HepG2 (cell line): ENCODE data around the gene COL4A3. TPM values are rescaled to one million over a fixed set of nuclear protein-coding genes. Genes with fewer than 3 reads are reported as not detected.

Experiments used
- ARNT2 ChIP-seq: sonication (generic); formaldehyde crosslinking; IDR thresholded peaks from 2 replicates; pipeline ENCODE4 v1.8.0; 2022; ENCODE audit warnings: mild to moderate bottlenecking, low read depth, missing genetic modification reagents, moderate library complexity
- FOSL1 ChIP-seq: sonication (generic); formaldehyde crosslinking; IDR thresholded peaks from 2 replicates; pipeline ENCODE4 v1.9.0; 2021; ENCODE audit warnings: missing genetic modification reagents, borderline replicate concordance
- GABPA ChIP-seq, 2 experiments: IDR thresholded peaks; 2 replicates each; pipeline ENCODE4 v1.6.1; 2011 to 2016; ENCODE audit warnings: low read depth in 2 of 2, low read length in 1 of 2, missing biosample characterization in 1 of 2, missing genetic modification characterization in 1 of 2
- GABPB1 ChIP-seq: IDR thresholded peaks from 2 replicates; pipeline ENCODE4 v1.6.1; 2016; ENCODE audit warnings: mild to moderate bottlenecking, missing genetic modification reagents, moderate library complexity, missing compliant biosample characterization
- HDAC2 ChIP-seq: sonication (generic); formaldehyde crosslinking; IDR thresholded peaks from 2 replicates; pipeline ENCODE4 v1.4.0; 2020; ENCODE audit warnings: missing genetic modification reagents
- HIVEP1 ChIP-seq: sonication (generic); formaldehyde crosslinking; IDR thresholded peaks from 2 replicates; pipeline ENCODE4 v1.4.0; 2020; ENCODE audit warnings: mild to moderate bottlenecking, missing genetic modification reagents
- MEF2D ChIP-seq: sonication (generic); formaldehyde crosslinking; IDR thresholded peaks from 2 replicates; pipeline ENCODE4 v1.5.1; 2020; ENCODE audit warnings: mild to moderate bottlenecking, missing genetic modification reagents
- MXD4 ChIP-seq: IDR thresholded peaks from 2 replicates; pipeline ENCODE4 v1.6.1; 2016; ENCODE audit warnings: mild to moderate bottlenecking, missing biosample characterization, missing genetic modification reagents
- PHF5A ChIP-seq: IDR thresholded peaks from one replicate; pipeline ENCODE4 v1.6.1; 2018; ENCODE audit warnings: low read depth, missing genetic modification reagents; ENCODE audit not compliant: unreplicated experiment
- SMC3 ChIP-seq: IDR thresholded peaks from 2 replicates; pipeline ENCODE4 v1.6.1; 2011; ENCODE audit warnings: low read length, improper control_type of control experiment
- SP140L ChIP-seq: sonication (generic); formaldehyde crosslinking; IDR thresholded peaks from 2 replicates; pipeline ENCODE4 v1.4.0; 2020; ENCODE audit warnings: missing genetic modification reagents, borderline replicate concordance
- SRSF1 ChIP-seq: fragments of 200-400 bp; formaldehyde crosslinking; optimal IDR thresholded peaks from 2 replicates; pipeline ENCODE3; 2017; ENCODE audit warnings: mild to moderate bottlenecking, low read depth, low read length, moderate library complexity
- THAP11 ChIP-seq: IDR thresholded peaks from 2 replicates; pipeline ENCODE4 v1.6.1; 2016; ENCODE audit warnings: missing biosample characterization, missing genetic modification reagents
- TOPORS ChIP-seq: sonication (generic); formaldehyde crosslinking; IDR thresholded peaks from 2 replicates; pipeline ENCODE4 v1.8.0; 2023; ENCODE audit warnings: mild to moderate bottlenecking, missing genetic modification reagents
- ZC3H4 ChIP-seq: sonication (generic); formaldehyde crosslinking; IDR thresholded peaks from 2 replicates; pipeline ENCODE4 v1.4.0; 2020; ENCODE audit warnings: missing genetic modification reagents, borderline replicate concordance
- ZFX ChIP-seq: sonication (generic); formaldehyde crosslinking; IDR thresholded peaks from 2 replicates; pipeline ENCODE4 v1.4.0; 2020; ENCODE audit warnings: mild to moderate bottlenecking, low read depth, missing genetic modification reagents, moderate library complexity
- ZFY ChIP-seq: sonication (generic); formaldehyde crosslinking; IDR thresholded peaks from 2 replicates; pipeline ENCODE4 v1.4.0; 2020; ENCODE audit warnings: missing genetic modification reagents
- ZIK1 ChIP-seq: sonication (generic); formaldehyde crosslinking; IDR thresholded peaks from 2 replicates; pipeline ENCODE4 v1.5.0; 2020; ENCODE audit warnings: mild to moderate bottlenecking, low read depth, missing genetic modification reagents, borderline replicate concordance
- ZNF264 ChIP-seq: sonication (generic); formaldehyde crosslinking; IDR thresholded peaks from 2 replicates; pipeline ENCODE4 v1.4.0; 2020; ENCODE audit warnings: missing genetic modification reagents
- ZNF431 ChIP-seq: sonication (generic); formaldehyde crosslinking; IDR thresholded peaks from 2 replicates; pipeline ENCODE4 v1.9.0; 2022; ENCODE audit warnings: missing genetic modification reagents, low read depth, mild to moderate bottlenecking, borderline replicate concordance
- ZNF510 ChIP-seq: sonication (generic); formaldehyde crosslinking; IDR thresholded peaks from 2 replicates; pipeline ENCODE4 v1.4.0; 2020; ENCODE audit warnings: low read depth, mild to moderate bottlenecking, missing genetic modification reagents
- ZNF678 ChIP-seq: sonication (generic); formaldehyde crosslinking; IDR thresholded peaks from 2 replicates; pipeline ENCODE4 v1.4.0; 2020; ENCODE audit warnings: mild to moderate bottlenecking, missing genetic modification reagents
- ZNF746 ChIP-seq: sonication (generic); formaldehyde crosslinking; IDR thresholded peaks from 2 replicates; pipeline ENCODE4 v1.8.0; 2022; ENCODE audit warnings: mild to moderate bottlenecking, missing genetic modification reagents
- ZNF780A ChIP-seq: sonication (generic); formaldehyde crosslinking; IDR thresholded peaks from 2 replicates; pipeline ENCODE4 v1.8.0; 2022; ENCODE audit warnings: mild to moderate bottlenecking, missing genetic modification reagents, moderate library complexity
- polyA plus RNA-seq, 8 experiments: library from polyadenylated mRNA; depleted of rRNA in 3 of 8; stranded (reverse) in 7 of 8; unstranded in 1 of 8; fragments of >200 nt; fragmentation: Illumina TruSeq in 4 of 8; extraction: Trizol in 4 of 8; gene quantifications; 2 replicates each; pipeline versions ENCODE4 v1.2.1 to v1.2.3, GENCODE V29; 2011 to 2016; ENCODE audit warnings: low read depth in 4 of 8, missing spikeins in 1 of 8, mixed read lengths in 1 of 8; ENCODE audit not compliant: insufficient read depth in 1 of 8
- total RNA-seq, 5 experiments: library from RNA; depleted of rRNA; stranded (reverse); fragments of >200 nt; fragmentation: Illumina TruSeq; extraction: Trizol; gene quantifications; 2 replicates each; pipeline ENCODE4 v1.2.3, GENCODE V29; 2016; ENCODE audit warnings: low read depth in 1 of 5
- TF ChIP-seq, protein P1 (sequence below): sonication (generic); formaldehyde crosslinking; conservative IDR thresholded peaks from 2 replicates; pipeline ENCODE4 v1.8.1; 2023; ENCODE audit warnings: missing genetic modification reagents
- TF ChIP-seq, protein P2 (sequence below): sonication (generic); formaldehyde crosslinking; IDR thresholded peaks from 2 replicates; pipeline ENCODE4 v1.8.0; 2022; ENCODE audit warnings: mild to moderate bottlenecking, missing genetic modification reagents, moderate library complexity
- TF ChIP-seq, protein P3 (sequence below): IDR thresholded peaks from 2 replicates; pipeline ENCODE4 v1.6.1; 2016; ENCODE audit warnings: missing compliant biosample characterization, missing genetic modification reagents, borderline replicate concordance

COL4A3 gene
- total and polyA plus RNA-seq, 2 of the 13 experiments (the other 11 are each of a cell fraction or from before 2014, with no cell fraction given), result 0.02 TPM; not detected in 1

DNA sequence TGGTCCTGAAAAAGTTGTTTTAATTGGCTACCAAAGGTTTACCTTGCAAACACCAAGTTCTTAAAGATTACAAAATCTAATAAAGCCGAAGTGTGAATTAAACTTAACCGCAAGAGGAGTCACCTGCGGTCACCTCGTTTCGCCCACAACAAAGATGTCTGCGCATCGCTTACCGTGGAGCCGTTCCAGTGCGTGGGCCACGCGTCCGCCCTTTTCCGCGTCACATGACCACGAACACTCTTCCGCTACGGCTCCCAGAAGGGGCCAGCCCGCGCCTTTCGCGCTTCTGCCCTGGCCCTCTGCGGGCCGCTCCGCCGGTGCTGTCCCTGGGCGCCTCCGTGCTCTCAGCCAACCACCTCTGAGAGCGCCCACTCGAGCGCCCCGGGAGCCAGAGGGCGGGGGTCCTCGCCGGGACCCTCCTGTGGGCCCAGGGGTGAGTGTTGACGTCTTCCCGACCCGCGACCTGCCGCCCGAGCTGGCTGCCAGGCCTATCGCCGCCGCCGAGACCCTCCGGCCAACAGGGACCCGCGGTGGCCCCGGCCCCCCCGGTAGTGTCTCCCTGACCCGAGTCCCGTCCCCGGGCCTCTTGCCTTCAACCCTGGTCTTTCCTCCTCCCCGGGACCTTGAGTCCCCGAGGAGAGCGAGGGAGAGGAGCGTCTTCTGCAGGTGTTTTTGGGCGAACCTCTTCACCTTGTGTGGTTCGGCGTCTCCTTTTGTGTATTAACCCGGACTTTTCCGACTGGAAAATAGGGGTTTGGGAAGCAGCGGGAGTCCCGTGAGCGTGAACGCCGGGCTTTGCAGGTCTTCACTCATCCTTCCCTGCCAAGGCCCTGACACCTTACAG lies 160.8 kb downstream of the COL4A3 start, which contains the start of gene MFF (continued):
- TF ChIP-seq PHF5A (CRISPR knock-in tag) (peak; percentile 65), SP140L (CRISPR knock-in tag) (peak; percentile 71; the same call in 1 of the 2 replicates), HDAC2 (CRISPR knock-in tag) (peak; percentile 96), ZNF678 (peak; percentile 97; the same call in 1 of the 2 replicates), SMC3 (no peak), GABPB1 (CRISPR knock-in tag) (peak; percentile 98), MXD4 (CRISPR knock-in tag) (peak; percentile 94), HIVEP1 (CRISPR knock-in tag) (peak; percentile 51; the same call in 1 of the 2 replicates), ZNF264 (CRISPR knock-in tag) (no peak; the same call in 1 of the 2 replicates), ZFY (CRISPR knock-in tag) (peak; percentile 99), ARNT2 (CRISPR knock-in tag) (peak; percentile 93), ZNF510 (CRISPR knock-in tag) (0 out of 2 replicates have a peak, but pooled peaks have one; percentile 55), ZNF431 (peak; percentile 98), SRSF1 (peak; percentile 98), FOSL1 (CRISPR knock-in tag) (peak; percentile 37; the same call in 1 of the 2 replicates), GABPA (IDR thresholded peaks at IDR 0.05; ENCODE audit: low read depth, low read length) (peak; percentile 68), GABPA (CRISPR knock-in tag; IDR thresholded peaks at IDR 0.05; ENCODE audit: low read depth) (peak; percentile 92), ZIK1 (CRISPR knock-in tag) (peak; percentile 90; the same call in 1 of the 2 replicates), ZFX (peak; percentile 99), MEF2D (CRISPR knock-in tag) (peak; percentile 93), ZNF746 (CRISPR knock-in tag) (0 out of 2 replicates have a peak, but pooled peaks have one; percentile 72), TOPORS (CRISPR knock-in tag) (peak; percentile 92), ZC3H4 (CRISPR knock-in tag) (no peak; the same call in 1 of the 2 replicates), ZNF780A (CRISPR knock-in tag) (peak; percentile 84; the same call in 1 of the 2 replicates), THAP11 (CRISPR knock-in tag) (peak; percentile 95)
- TF ChIP-seq, protein P1, sequence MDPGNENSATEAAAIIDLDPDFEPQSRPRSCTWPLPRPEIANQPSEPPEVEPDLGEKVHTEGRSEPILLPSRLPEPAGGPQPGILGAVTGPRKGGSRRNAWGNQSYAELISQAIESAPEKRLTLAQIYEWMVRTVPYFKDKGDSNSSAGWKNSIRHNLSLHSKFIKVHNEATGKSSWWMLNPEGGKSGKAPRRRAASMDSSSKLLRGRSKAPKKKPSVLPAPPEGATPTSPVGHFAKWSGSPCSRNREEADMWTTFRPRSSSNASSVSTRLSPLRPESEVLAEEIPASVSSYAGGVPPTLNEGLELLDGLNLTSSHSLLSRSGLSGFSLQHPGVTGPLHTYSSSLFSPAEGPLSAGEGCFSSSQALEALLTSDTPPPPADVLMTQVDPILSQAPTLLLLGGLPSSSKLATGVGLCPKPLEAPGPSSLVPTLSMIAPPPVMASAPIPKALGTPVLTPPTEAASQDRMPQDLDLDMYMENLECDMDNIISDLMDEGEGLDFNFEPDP (CRISPR knock-in tag), result 0 out of 2 replicates have a peak, but pooled peaks have one; percentile 58
- TF ChIP-seq, protein P2, sequence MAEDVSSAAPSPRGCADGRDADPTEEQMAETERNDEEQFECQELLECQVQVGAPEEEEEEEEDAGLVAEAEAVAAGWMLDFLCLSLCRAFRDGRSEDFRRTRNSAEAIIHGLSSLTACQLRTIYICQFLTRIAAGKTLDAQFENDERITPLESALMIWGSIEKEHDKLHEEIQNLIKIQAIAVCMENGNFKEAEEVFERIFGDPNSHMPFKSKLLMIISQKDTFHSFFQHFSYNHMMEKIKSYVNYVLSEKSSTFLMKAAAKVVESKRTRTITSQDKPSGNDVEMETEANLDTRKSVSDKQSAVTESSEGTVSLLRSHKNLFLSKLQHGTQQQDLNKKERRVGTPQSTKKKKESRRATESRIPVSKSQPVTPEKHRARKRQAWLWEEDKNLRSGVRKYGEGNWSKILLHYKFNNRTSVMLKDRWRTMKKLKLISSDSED (CRISPR knock-in tag), result peak; percentile 97
- TF ChIP-seq, protein P3, sequence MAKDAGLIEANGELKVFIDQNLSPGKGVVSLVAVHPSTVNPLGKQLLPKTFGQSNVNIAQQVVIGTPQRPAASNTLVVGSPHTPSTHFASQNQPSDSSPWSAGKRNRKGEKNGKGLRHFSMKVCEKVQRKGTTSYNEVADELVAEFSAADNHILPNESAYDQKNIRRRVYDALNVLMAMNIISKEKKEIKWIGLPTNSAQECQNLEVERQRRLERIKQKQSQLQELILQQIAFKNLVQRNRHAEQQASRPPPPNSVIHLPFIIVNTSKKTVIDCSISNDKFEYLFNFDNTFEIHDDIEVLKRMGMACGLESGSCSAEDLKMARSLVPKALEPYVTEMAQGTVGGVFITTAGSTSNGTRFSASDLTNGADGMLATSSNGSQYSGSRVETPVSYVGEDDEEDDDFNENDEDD (CRISPR knock-in tag), result peak; percentile 97
